Measurements from ENCODE around the gene CTCF.

Gene CTCF

GRCh38 chr16:67667817-67668494 is 105.6 kb downstream of the CTCF start:
- DNase-seq, result peak; percentile 66

- no peak for DNase-seq
These were observed 106.3 kb downstream of the CTCF start for GRCh38 chr16:67668495-67669157.

GRCh38 chr16:67669499-67670101 is 107.3 kb downstream of the CTCF start:
- no peak for DNase-seq

GRCh38 chr16:67672306-67672705 is 110.0 kb downstream of the CTCF start:
- DNase-seq, result no peak

GRCh38 chr16:67672739-67673662 is 110.7 kb downstream of the CTCF start:
- DNase-seq, result no peak

- peak; percentile 68 for DNase-seq
These were observed 111.6 kb downstream of the CTCF start for GRCh38 chr16:67673712-67674580.

- DNase-seq, result no peak
These were observed 112.7 kb downstream of the CTCF start for GRCh38 chr16:67674851-67675578.

- DNase-seq, result no peak
These were observed 113.2 kb downstream of the CTCF start for GRCh38 chr16:67675579-67675935.

- no peak for DNase-seq
These were observed 113.7 kb downstream of the CTCF start for GRCh38 chr16:67675999-67676398.

GRCh38 chr16:67676516-67676915 is 114.2 kb downstream of the CTCF start:
- no peak for DNase-seq

GRCh38 chr16:67676939-67677338 is 114.6 kb downstream of the CTCF start:
- DNase-seq, result no peak

- no peak for DNase-seq
These were observed 115.4 kb downstream of the CTCF start for GRCh38 chr16:67677712-67678111.

GRCh38 chr16:67678354-67679023 is 116.2 kb downstream of the CTCF start:
- DNase-seq, result no peak

GRCh38 chr16:67679935-67680897 is 117.9 kb downstream of the CTCF start:
- DNase-seq, result no peak

- no peak for DNase-seq
These were observed 121.4 kb downstream of the CTCF start for GRCh38 chr16:67683767-67684166.

- DNase-seq, result no peak
These were observed 123.2 kb downstream of the CTCF start for GRCh38 chr16:67685388-67686112.
